Pons (tissue), 1 donor: Measurements from ENCODE around the gene PCSK4.
"Not testable (repeated sequence)": the region's sequence is repeated elsewhere in the genome, so short reads cannot be mapped to it uniquely, and the experiment has no call there.

ENCODE experiments used
- DNase-seq: peaks from one replicate; pipeline ENCODE4 v3.0.0-alpha.2; 2016; ENCODE audit warnings: low spot score

PCSK4 gene

DNA sequence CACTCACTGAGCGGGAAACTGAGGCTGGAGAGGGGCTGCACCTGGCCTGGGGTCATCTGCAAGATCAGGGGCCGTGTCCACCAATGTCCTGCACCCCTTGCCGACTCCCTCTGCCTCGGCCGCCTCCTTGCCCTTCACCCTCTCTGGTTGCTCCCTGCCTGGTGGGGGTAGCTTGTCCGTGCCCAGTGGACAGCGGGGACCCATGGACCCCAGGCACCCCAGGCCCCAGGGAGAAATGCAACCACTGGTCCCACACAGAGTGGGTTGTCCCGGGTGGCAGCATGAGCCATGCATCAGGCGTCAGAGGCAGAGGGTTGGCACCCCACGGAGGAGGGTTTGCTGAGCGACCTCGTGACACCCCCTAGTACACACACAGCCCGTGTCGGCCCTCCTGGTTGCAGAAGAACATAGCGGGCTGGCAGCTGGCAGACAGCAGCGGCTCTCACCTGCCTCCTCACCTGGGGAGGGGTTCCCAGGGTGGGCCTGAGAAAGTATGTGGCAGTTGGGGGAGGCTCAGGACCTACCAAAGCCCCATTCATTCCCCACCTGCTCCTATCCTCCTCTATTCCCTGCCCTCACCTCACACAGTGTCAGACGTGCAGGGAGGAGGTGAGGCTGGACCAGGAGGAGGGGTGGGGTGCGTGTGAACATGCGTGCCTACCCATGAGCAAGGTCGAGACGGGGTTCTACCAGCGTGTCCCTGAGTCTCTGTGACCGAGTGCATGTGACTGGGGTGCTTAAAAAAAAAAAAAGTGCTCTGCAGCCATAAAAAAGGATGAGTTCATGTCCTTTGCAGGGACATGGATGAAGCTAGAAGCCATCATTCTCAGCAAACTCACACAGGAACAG, 14.0 kb upstream of the PCSK4 start:
- DNase-seq, result no peak

DNA sequence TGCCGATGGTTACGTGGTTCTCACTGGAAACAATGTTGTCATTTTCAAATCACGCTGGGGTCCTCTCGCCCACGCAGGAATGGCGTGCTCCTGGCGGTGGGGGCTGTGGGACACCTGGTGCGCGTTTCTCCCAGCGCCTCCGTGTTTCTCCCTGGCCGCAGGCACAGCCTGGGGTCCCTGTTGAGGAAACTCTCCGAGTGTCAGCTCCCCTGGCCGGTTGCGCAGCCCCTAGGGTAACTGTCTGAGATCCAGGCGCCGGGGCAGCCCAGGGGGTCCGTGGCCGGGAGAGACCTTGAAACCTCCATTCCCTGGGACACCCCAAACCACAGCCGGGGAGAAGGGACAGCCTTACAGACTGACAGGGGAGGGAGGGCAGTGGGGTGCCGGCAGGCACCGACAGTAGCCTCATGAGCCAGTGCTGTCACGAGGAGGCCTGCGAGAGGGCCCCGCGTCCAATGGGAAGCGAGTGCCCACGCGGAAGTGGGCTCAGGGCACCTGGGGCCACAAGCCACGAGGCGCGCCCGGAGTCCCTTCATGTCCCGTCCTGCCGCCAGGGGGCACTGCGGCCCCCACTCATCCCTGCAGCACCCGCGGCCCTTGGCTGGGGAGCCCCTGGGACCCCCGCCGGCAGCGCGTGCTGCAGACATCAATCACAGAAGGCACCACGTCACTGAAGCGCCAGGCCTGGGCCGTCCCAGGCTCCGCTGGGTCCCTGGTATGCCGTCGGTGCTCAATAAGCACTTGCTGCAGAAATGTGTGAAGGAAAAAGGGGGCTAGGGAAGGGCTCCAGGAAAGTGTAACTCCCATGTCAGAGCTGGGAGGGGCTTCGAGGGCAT, 13.2 kb upstream of the PCSK4 start:
- DNase-seq, result peak; percentile 30

GRCh38 chr19:1502433-1503088, 12.4 kb upstream of the PCSK4 start:
- DNase-seq, result no peak

DNA sequence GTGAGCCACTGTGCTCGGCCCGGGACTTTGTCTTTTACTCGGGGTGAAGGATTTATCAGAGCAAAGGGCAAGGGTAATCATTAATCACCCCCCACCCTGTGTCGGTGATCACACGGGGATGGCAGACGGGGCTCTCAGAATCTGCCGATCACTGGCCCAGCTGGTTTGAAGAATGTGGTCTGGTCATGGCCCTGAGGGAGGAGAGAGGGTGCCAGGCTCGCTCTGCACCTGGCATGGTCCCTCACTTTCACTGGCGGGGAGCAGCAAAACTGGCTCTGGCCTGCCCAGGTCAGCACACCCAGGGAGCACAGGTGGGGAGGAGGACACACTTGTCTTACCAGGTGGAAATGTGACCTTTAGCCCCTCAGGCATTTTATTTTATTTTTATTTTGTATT, 11.0 kb upstream of the PCSK4 start:
- DNase-seq, result no peak

- DNase-seq, result not testable (repeated sequence)
Observed at GRCh38 chr19:1499231-1499630, 9.1 kb upstream of the PCSK4 start.

DNA sequence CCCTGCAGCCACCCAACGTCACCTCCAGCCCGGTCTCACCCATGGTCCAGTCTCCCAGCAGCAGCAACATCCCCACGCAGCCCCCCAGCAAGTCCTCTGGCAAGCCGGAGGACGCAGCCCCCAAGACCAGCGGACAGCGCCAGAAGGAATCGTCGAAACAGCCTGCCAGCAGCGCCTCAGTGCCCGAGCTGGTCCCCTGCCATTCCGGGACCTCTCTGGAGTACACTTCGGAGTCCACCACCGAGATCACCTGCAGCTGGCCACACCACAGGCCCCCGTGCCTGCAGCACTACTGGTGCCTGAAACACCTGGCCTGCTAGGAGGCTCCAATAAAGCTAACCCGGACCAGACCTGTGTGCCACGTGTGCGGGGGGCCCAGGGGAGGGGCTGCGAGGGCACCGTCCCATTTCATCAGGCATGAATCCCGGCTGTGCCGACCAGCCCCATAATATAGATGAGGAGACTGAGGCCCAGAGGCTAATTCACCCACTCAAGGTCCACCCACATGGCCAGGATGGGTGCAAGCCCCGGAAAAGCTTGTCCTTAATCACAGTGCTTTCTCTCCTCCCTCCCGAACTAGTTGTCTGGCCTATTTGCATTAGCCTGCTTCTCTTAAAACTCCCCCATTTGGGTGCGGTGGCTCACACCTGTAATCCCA, 7.6 kb upstream of the PCSK4 start:
- DNase-seq, result no peak

DNA sequence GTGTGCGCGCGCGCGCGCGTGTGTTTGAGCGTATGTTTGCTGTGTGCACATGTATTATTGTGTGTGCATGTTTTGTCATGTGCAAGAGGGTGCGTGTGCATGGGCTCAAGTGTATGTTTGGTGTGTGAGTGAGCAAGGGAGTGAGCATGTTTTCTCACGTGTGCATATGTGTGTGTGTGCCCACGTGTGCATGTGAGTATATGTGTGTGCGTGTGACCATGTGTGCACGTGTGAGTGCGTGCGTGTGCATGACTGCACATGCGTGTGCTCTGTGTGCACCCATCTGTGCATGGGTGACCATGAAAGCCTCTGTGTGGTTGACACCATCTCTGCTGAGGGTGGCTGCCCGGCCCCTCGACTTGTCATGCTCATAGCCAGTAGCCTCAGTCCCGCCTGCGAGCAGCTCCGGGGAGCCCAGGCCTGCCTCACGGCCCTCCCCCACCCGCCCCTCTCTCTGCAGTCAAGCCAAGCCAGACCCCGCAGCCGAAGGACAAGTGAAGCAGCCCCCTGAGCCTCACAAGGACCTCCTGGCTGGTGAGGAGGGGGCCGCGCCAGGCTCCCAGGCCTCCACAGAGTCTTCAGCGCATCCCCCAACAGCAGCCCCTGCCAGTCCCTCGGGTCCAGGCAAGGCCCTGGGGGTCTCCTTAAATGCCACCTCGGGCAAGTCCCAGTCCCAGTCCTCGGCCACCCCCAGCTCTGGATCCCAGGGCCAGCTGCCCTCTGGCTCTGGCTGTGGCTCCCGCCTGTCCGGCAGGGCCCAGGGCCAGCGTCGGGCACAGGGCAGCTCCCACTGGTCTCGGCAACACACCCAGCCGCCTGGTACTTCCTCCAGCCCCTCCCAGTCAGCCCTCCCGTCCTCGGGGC, 6.8 kb upstream of the PCSK4 start:
- DNase-seq, result no peak

DNA sequence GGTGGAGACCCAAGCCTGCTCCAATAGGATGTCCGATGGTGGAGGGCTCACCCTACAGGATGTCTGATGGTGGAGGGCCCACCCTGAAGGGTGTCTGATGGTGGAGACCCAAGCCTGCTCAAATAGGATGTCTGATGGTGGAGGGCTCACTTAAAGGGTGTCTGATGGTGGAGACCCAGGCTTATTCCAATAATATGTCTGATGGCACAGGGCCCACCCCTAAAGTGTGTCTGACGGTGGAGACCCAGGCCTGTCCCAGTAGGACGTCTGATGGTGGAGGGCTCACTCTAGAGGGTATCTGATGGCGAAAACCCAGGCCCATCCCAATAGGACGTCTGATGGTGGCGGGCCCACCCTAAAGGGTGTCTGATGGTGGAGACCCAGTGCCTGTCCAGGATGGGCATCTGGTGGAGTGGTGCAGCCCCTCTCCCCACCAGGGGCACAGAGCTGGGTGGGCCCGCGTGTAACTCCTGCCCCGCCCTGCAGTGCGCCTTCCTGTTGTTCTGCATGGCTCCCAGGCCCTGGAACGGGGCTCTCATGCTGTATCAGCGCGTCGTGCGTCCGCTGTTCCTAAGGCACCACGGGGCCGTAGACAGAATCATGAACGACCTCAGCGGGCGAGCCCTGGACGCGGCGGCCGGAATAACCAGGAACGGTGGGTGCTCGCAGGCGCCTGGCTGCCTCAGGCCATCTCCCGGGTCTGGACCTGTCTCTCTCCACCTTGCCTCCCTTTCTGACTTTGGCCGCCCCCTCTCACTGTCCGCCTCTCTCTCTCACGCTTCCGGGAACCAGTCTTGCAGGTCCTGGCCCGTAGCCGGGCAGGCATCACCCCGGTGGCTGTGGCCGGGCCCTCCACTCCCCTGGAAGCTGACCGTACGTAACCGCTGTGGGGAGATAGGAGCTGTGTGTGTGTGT, 5.9 kb upstream of the PCSK4 start:
- no peak for DNase-seq

- DNase-seq, result no peak
Observed at GRCh38 chr19:1495051-1495798, 5.1 kb upstream of the PCSK4 start.

GRCh38 chr19:1494115-1494815, 4.1 kb upstream of the PCSK4 start:
- no peak for DNase-seq

GRCh38 chr19:1492474-1493006, 2.4 kb upstream of the PCSK4 start:
- DNase-seq, result no peak

- no peak for DNase-seq
Observed at GRCh38 chr19:1491849-1492170, 1.7 kb upstream of the PCSK4 start.

- no peak for DNase-seq
Observed at GRCh38 chr19:1491114-1491848, 1.1 kb upstream of the PCSK4 start, which contains the start of gene REEP6. REEP6 (plus strand) TSS chr19:1491181; CDS start chr19:1491270, 89 bp downstream.

GRCh38 chr19:1489463-1490310, 463 bp downstream of the PCSK4 start:
- DNase-seq, result peak; percentile 26

DNA sequence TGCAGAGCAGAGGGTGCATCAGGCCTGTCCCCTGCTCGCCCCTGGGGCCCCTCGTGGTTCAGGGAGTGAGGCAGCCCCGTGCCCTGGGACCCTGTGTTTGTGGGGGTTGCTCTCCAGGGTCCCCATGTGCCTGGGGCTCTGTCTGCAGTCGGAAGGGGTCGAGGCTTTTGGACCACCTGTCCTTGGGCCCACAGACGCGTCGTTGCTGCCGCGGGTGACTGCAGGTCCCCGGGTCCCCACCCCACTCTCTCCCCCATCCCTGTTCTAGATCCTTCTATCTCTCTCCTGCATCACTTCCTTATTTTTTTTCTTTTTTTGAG, 1.9 kb downstream of the PCSK4 start:
- DNase-seq, result no peak

- no peak for DNase-seq
Observed at GRCh38 chr19:1487576-1488281, 2.4 kb downstream of the PCSK4 start.
